GM12878 (cell line): ENCODE data around the gene SLCO3A1. TPM values are rescaled to one million over a fixed set of nuclear protein-coding genes. Genes with fewer than 3 reads are reported as not detected.

Experiments
- ATAC-seq: fragments of 200-7000 bp; cut with Tn5 transposase; 3 replicates; pipeline ENCODE4 v1.9.1; 2020; ENCODE audit warnings: mild to moderate bottlenecking, moderate library complexity
- BruUV-seq: library from RNA; stranded (reverse); fragments of 400-500 nt; replicated peaks from 2 replicates; lab custom pipeline; 2021; lab: Mats Ljungman, UMichigan
- CTCF ChIA-PET: fragments of 300-600 bp; sonication (Branson Sonifier 250); formaldehyde crosslinking; extraction: SDS; loops from one replicate; lab custom pipeline; 2021; ENCODE audit warnings: inconsistent platforms; lab: Yijun Ruan, JAX
- POLR2A ChIA-PET: fragments of 350-600 bp; formaldehyde crosslinking; extraction: SDS; loops from one replicate; lab custom pipeline; 2021; ENCODE audit warnings: inconsistent platforms; lab: Charles Lee
- RAD21 ChIA-PET: fragments of 300-600 bp; sonication (Branson Sonifier 250); formaldehyde crosslinking; loops from one replicate; lab custom pipeline; 2023; ENCODE audit warnings: antibody characterized with exemption; ENCODE audit not compliant: unreplicated experiment; lab: Charles Lee
- SMC1A ChIA-PET: fragments of 300-600 bp; sonication (Branson Sonifier 250); formaldehyde crosslinking; loops from one replicate; lab custom pipeline; 2023; ENCODE audit not compliant: unreplicated experiment, uncharacterized antibody; lab: Charles Lee
- DNase-seq: peaks from one replicate; pipeline ENCODE4 v3.0.0-alpha.2; 2011; ENCODE audit warnings: low read depth, low spot score
- FAIRE-seq: peaks from 3 replicates; lab custom pipeline; 2011; peaks lifted over from hg19 to GRCh38; lab: Jason Lieb, UNC
- H2AFZ ChIP-seq: 2 replicates; pipeline ENCODE4 v1.6.0; 2011; ENCODE audit warnings: low read depth, low read length, control low read depth; ENCODE audit not compliant: control insufficient read depth
- H3K27ac ChIP-seq: 2 replicates; pipeline ENCODE4 v1.5.1; 2011; ENCODE audit warnings: control low read depth; ENCODE audit not compliant: control insufficient read depth, insufficient read depth
- H3K27me3 ChIP-seq, 2 experiments: replicated peaks in 1 of 2; 2 replicates each; pipeline versions ENCODE4 v1.6.0 to v1.6.1; 2011; ENCODE audit warnings: low read length in 1 of 2; ENCODE audit not compliant: control insufficient read depth in 2 of 2, insufficient read depth in 2 of 2
- H3K36me3 ChIP-seq, 2 experiments: 2 replicates each; pipeline ENCODE4 v1.5.1; 2011; ENCODE audit warnings: low read length in 1 of 2; ENCODE audit not compliant: control insufficient read depth in 2 of 2, insufficient read depth in 2 of 2
- H3K4me1 ChIP-seq: 2 replicates; pipeline ENCODE4 v1.6.1; 2011; ENCODE audit warnings: mild to moderate bottlenecking, low read length, moderate library complexity, mixed read lengths; ENCODE audit not compliant: control insufficient read depth, insufficient read depth
- H3K4me2 ChIP-seq: 2 replicates; pipeline ENCODE4 v1.6.0; 2011; ENCODE audit warnings: control low read depth; ENCODE audit not compliant: control insufficient read depth, insufficient read depth
- H3K4me3 ChIP-seq: fragments of 200-600 bp; sonication (generic); 2 replicates; pipeline ENCODE4 v1.5.1; 2016
- H3K79me2 ChIP-seq: 2 replicates; pipeline ENCODE4 v1.6.0; 2011; ENCODE audit warnings: low read length; ENCODE audit not compliant: control insufficient read depth, insufficient read depth
- H3K9ac ChIP-seq: 2 replicates; pipeline ENCODE4 v1.8.0; 2011; ENCODE audit warnings: low read length, control low read depth, mixed read lengths; ENCODE audit not compliant: control insufficient read depth, insufficient read depth
- H3K9me3 ChIP-seq: replicated peaks from 3 replicates; pipeline ENCODE4 v1.5.1; 2011; ENCODE audit warnings: mild to moderate bottlenecking, low read length; ENCODE audit not compliant: control insufficient read depth, insufficient read depth
- H4K20me1 ChIP-seq: 2 replicates; pipeline ENCODE4 v1.6.0; 2011; ENCODE audit not compliant: control insufficient read depth, insufficient read depth
- ATF3 ChIP-seq: IDR thresholded peaks from 2 replicates; pipeline ENCODE4 v1.6.1; 2011; ENCODE audit warnings: low read depth, mild to moderate bottlenecking, low read length, moderate library complexity, borderline replicate concordance; ENCODE audit errors: extremely low read depth
- BMI1 ChIP-seq: fragments of 450-650 bp; IDR thresholded peaks from 2 replicates; pipeline ENCODE4 v1.6.1; 2016; ENCODE audit warnings: mild to moderate bottlenecking, moderate library complexity, borderline replicate concordance
- BRCA1 ChIP-seq: IDR thresholded peaks from 2 replicates; pipeline ENCODE4 v1.6.1; 2011; ENCODE audit warnings: low read depth, low read length, improper control_type of control experiment
- CHD1 ChIP-seq: IDR thresholded peaks from 2 replicates; pipeline ENCODE4 v1.6.1; 2012; ENCODE audit warnings: low read depth, low read length, improper control_type of control experiment
- EED ChIP-seq: sonication (generic); IDR thresholded peaks from 2 replicates; pipeline ENCODE4 v1.6.1; 2016; ENCODE audit warnings: antibody characterized with exemption, low read depth
- EGR1 ChIP-seq, 2 experiments: IDR thresholded peaks; 1 replicate in 1 of 2; 2 replicates in 1 of 2; pipeline ENCODE4 v1.6.1; 2011 to 2012; ENCODE audit warnings: low read depth in 2 of 2, low read length in 2 of 2, borderline replicate concordance in 1 of 2, mild to moderate bottlenecking in 1 of 2, moderate library complexity in 1 of 2
- ELK1 ChIP-seq: IDR thresholded peaks from 2 replicates; pipeline ENCODE4 v1.6.1; 2012; ENCODE audit warnings: low read depth, low read length, improper control_type of control experiment
- MTA2 ChIP-seq: fragments of 450-650 bp; IDR thresholded peaks from 2 replicates; pipeline ENCODE4 v1.6.1; 2016; ENCODE audit warnings: low read depth, mild to moderate bottlenecking, moderate library complexity
- POLR2A ChIP-seq: IDR thresholded peaks from 2 replicates; pipeline ENCODE4 v1.6.1; 2011; ENCODE audit warnings: low read depth, mild to moderate bottlenecking, low read length
- RB1 ChIP-seq: fragments of 450-650 bp; formaldehyde crosslinking; IDR thresholded peaks from 2 replicates; pipeline ENCODE4 v1.6.1; 2017; ENCODE audit warnings: mild to moderate bottlenecking, borderline replicate concordance
- SIN3A ChIP-seq: IDR thresholded peaks from 2 replicates; pipeline ENCODE4 v1.6.1; 2012; ENCODE audit warnings: low read depth, low read length, improper control_type of control experiment
- SMAD5 ChIP-seq: IDR thresholded peaks from 2 replicates; pipeline ENCODE4 v1.6.1; 2016; ENCODE audit warnings: antibody characterized with exemption, low read depth
- WGBS: methylation state at CpG from one replicate; pipeline ENCODE4 v1.1.6; 2016; ENCODE audit warnings: low lambda C conversion rate; ENCODE audit not compliant: insufficient replicate concordance, insufficient coverage; ENCODE audit errors: missing lambda C conversion rate; 5-methylcytosine and 5-hydroxymethylcytosine counted together
- in situ Hi-C: fragments of 300-500 bp; cut with MboI; formaldehyde crosslinking; loops from 9 replicates; pipeline ENCODE4 v1.14.3; 2018; ENCODE audit warnings: mixed read lengths
- intact Hi-C: fragments of 100-400 bp; cut with micrococcal nuclease; formaldehyde crosslinking; loops from one replicate; pipeline ENCODE4 v1.14.2; 2022; ENCODE audit not compliant: unreplicated experiment
- polyA plus RNA-seq, 11 experiments: library from polyadenylated mRNA; depleted of rRNA in 4 of 11; unstranded in 6 of 11; stranded (reverse) in 5 of 11; fragments of >200 nt; fragmentation: Nextera tagmentation in 4 of 11; fragmentation: Illumina TruSeq in 1 of 11; extraction: Ambion mirVana in 4 of 11; extraction: Trizol in 1 of 11; gene quantifications; 1 replicate in 1 of 11; 2 replicates in 10 of 11; pipeline versions ENCODE4 v1.2.1 to v1.2.3, GENCODE V29; 2011 to 2016; ENCODE audit warnings: inconsistent platforms in 2 of 11, missing spikeins in 2 of 11, low read depth in 1 of 11
- total RNA-seq, 4 experiments: library from RNA; depleted of rRNA in 3 of 4; stranded (reverse); fragments of >200 nt in 3 of 4; fragmentation: Illumina TruSeq in 1 of 4; extraction: Trizol in 1 of 4; gene quantifications; 2 replicates each; pipeline versions ENCODE4 v1.2.1 to v1.2.3, GENCODE V29; 2013 to 2021
- TF ChIP-seq, protein P1 (sequence below): IDR thresholded peaks from 2 replicates; pipeline ENCODE4 v1.6.1; 2012; ENCODE audit warnings: improper control_type of control experiment, low read depth, low read length; ENCODE audit not compliant: insufficient replicate concordance
- TF ChIP-seq, protein P2 (sequence below): fragments of 450-650 bp; IDR thresholded peaks from 2 replicates; pipeline ENCODE4 v1.6.1; 2016; ENCODE audit warnings: mild to moderate bottlenecking
- TF ChIP-seq, protein P3 (sequence below): IDR thresholded peaks from 2 replicates; pipeline ENCODE4 v1.6.1; 2012; ENCODE audit warnings: low read depth, low read length, improper control_type of control experiment

SLCO3A1 gene
- total and polyA plus RNA-seq, 10 of the 15 experiments (the other 5 are each of a cell fraction or from before 2014, with no cell fraction given), result 0.05 to 5.9 (median 0.31) TPM

DNA sequence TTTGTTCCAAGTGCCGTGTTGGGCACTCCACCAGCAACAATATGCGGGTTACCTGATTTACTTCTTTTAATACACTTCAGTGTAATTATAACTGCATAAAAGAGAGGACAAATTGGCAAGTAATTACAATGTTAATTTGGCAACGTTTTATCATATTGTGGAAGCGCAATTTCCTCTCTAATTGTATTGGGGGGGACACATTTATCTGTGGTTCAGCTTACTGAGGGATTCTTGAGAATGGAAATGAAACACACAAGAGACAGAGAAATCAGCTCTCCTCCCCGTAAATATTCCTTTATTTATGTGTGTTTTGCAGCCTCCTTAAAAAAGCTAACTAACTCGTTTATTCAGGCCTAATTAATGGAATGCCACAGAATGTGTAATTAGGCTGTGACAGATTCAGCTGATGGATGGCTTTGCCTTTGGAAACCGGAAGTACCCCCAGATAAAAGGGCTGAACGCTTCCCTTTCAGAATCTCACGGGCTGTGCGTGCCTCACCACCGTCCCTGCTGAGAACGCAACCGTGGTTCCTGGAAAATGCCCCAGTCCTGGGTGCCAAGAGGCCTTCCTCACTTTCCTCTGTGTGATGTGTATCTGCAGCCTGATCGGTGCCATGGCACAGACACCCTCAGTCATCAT is 293.1 kb downstream of the SLCO3A1 start:
- Histone ChIP-seq H3K79me2 (no peaks in the 10 kb centered on the region), H3K27ac (no peak overlapping the region), H4K20me1 (no peaks in the 10 kb centered on the region), H3K4me3 (no peak overlapping the region), H3K9ac (no peak overlapping the region), H3K4me1 (no peaks in the 10 kb centered on the region; the same call in 1 of the 2 replicates), H3K4me2 (no peak overlapping the region)
- POLR2A ChIA-PET, result no interaction called here
- in situ Hi-C loops (no loop called here), intact Hi-C loops (no loop called here)
- FAIRE-seq, result no peak
- ATAC-seq, result no peak
- TF ChIP-seq ATF3, result no peak
- TF ChIP-seq, protein P1, sequence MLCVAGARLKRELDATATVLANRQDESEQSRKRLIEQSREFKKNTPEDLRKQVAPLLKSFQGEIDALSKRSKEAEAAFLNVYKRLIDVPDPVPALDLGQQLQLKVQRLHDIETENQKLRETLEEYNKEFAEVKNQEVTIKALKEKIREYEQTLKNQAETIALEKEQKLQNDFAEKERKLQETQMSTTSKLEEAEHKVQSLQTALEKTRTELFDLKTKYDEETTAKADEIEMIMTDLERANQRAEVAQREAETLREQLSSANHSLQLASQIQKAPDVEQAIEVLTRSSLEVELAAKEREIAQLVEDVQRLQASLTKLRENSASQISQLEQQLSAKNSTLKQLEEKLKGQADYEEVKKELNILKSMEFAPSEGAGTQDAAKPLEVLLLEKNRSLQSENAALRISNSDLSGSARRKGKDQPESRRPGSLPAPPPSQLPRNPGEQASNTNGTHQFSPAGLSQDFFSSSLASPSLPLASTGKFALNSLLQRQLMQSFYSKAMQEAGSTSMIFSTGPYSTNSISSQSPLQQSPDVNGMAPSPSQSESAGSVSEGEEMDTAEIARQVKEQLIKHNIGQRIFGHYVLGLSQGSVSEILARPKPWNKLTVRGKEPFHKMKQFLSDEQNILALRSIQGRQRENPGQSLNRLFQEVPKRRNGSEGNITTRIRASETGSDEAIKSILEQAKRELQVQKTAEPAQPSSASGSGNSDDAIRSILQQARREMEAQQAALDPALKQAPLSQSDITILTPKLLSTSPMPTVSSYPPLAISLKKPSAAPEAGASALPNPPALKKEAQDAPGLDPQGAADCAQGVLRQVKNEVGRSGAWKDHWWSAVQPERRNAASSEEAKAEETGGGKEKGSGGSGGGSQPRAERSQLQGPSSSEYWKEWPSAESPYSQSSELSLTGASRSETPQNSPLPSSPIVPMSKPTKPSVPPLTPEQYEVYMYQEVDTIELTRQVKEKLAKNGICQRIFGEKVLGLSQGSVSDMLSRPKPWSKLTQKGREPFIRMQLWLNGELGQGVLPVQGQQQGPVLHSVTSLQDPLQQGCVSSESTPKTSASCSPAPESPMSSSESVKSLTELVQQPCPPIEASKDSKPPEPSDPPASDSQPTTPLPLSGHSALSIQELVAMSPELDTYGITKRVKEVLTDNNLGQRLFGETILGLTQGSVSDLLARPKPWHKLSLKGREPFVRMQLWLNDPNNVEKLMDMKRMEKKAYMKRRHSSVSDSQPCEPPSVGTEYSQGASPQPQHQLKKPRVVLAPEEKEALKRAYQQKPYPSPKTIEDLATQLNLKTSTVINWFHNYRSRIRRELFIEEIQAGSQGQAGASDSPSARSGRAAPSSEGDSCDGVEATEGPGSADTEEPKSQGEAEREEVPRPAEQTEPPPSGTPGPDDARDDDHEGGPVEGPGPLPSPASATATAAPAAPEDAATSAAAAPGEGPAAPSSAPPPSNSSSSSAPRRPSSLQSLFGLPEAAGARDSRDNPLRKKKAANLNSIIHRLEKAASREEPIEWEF, result no peak
- TF ChIP-seq BRCA1, result no peak
- no peak for TF ChIP-seq SIN3A
- TF ChIP-seq EED, result no peak
- TF ChIP-seq EGR1 (IDR thresholded peaks at IDR 0.05; ENCODE audit: borderline replicate concordance in 1 of 2, low read depth in 2 of 2, low read length in 2 of 2), result no peak
- TF ChIP-seq, protein P2, sequence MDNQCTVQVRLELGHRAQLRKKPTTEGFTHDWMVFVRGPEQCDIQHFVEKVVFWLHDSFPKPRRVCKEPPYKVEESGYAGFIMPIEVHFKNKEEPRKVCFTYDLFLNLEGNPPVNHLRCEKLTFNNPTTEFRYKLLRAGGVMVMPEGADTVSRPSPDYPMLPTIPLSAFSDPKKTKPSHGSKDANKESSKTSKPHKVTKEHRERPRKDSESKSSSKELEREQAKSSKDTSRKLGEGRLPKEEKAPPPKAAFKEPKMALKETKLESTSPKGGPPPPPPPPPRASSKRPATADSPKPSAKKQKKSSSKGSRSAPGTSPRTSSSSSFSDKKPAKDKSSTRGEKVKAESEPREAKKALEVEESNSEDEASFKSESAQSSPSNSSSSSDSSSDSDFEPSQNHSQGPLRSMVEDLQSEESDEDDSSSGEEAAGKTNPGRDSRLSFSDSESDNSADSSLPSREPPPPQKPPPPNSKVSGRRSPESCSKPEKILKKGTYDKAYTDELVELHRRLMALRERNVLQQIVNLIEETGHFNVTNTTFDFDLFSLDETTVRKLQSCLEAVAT, result no peak
- no peak for TF ChIP-seq BMI1
- no peak for TF ChIP-seq MTA2
- TF ChIP-seq POLR2A, result no peak
- no peak for TF ChIP-seq SMAD5
- TF ChIP-seq ELK1, result no peak
- TF ChIP-seq, protein P3, sequence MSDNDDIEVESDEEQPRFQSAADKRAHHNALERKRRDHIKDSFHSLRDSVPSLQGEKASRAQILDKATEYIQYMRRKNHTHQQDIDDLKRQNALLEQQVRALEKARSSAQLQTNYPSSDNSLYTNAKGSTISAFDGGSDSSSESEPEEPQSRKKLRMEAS, result no peak
- TF ChIP-seq CHD1, result no peak
- no peak for TF ChIP-seq RB1
- TF ChIP-seq, all 136 proteins: peak for 0
- no TSS peak for BruUV-seq
- Histone ChIP-seq H2AFZ (no peak overlapping the region), H3K9me3 (no peaks in the 10 kb centered on the region), H3K27me3 (no peaks in the 10 kb centered on the region), H3K36me3 (no peaks in the 10 kb centered on the region; a peak in 2 of 4 replicates)
- DNase-seq, result no peak
- ChIA-PET CTCF (no interaction called here), SMC1A (no interaction called here), RAD21 (no interaction called here)
- WGBS, result 53% methylated on average over 14 of the region's 14 CpGs
